IMR-90 (cell line): ENCODE results near the gene TMEM218. TPM values are rescaled to one million over a fixed set of nuclear protein-coding genes. Genes with fewer than 3 reads are reported as not detected.

ENCODE experiments used
- ATAC-seq: fragments of 200-7000 bp; cut with Tn5 transposase; 2 replicates; pipeline ENCODE4 v1.9.1; 2020; ENCODE audit warnings: low read depth, mild to moderate bottlenecking, moderate library complexity
- BruUV-seq: library from RNA; stranded (reverse); fragments of 400-500 nt; replicated peaks from 2 replicates; lab custom pipeline; 2021; lab: Mats Ljungman, UMichigan
- CTCF ChIA-PET: fragments of 300-600 bp; formaldehyde crosslinking; extraction: SDS; loops from one replicate; lab custom pipeline; 2021; ENCODE audit warnings: antibody characterized with exemption; lab: Yijun Ruan, JAX
- POLR2A ChIA-PET: fragments of 300-600 bp; sonication (Branson Sonifier 250); formaldehyde crosslinking; loops from one replicate; lab custom pipeline; 2022; ENCODE audit warnings: antibody characterized with exemption; ENCODE audit not compliant: unreplicated experiment; lab: Charles Lee
- DNase-seq: peaks from one replicate; pipeline ENCODE4 v3.0.0; 2013
- H2AFZ ChIP-seq: replicated peaks from 2 replicates; pipeline ENCODE3; 2013; ENCODE audit warnings: low read length, mild to moderate bottlenecking; ENCODE audit not compliant: poor library complexity
- H2AK5ac ChIP-seq: 2 replicates; pipeline ENCODE4 v1.6.1; 2013; ENCODE audit warnings: low read depth, low read length, inconsistent platforms
- H2AK9ac ChIP-seq: replicated peaks from 2 replicates; pipeline ENCODE3; 2013; ENCODE audit warnings: mild to moderate bottlenecking, low read depth, low read length, moderate library complexity; ENCODE audit not compliant: poor library complexity
- H2BK120ac ChIP-seq: 2 replicates; pipeline ENCODE4 v1.6.1; 2013; ENCODE audit warnings: low read depth, low read length, inconsistent platforms
- H2BK15ac ChIP-seq: 3 replicates; pipeline ENCODE4 v1.6.1; 2013; ENCODE audit warnings: low read depth, low read length, inconsistent platforms
- H2BK20ac ChIP-seq: 2 replicates; pipeline ENCODE4 v1.6.1; 2013; ENCODE audit warnings: low read depth, mild to moderate bottlenecking, inconsistent platforms, low read length, moderate library complexity
- H2BK5ac ChIP-seq: 2 replicates; pipeline ENCODE4 v1.6.1; 2013; ENCODE audit warnings: mild to moderate bottlenecking, low read depth, low read length, inconsistent platforms; ENCODE audit not compliant: poor library complexity, severe bottlenecking
- H3K14ac ChIP-seq: replicated peaks from 2 replicates; pipeline ENCODE4 v1.6.1; 2013; ENCODE audit warnings: low read depth, low read length, inconsistent platforms
- H3K18ac ChIP-seq: 2 replicates; pipeline ENCODE4 v1.6.1; 2013; ENCODE audit warnings: low read depth, low read length, control low read depth
- H3K23ac ChIP-seq: 2 replicates; pipeline ENCODE4 v1.6.1; 2013; ENCODE audit warnings: low read depth, low read length, inconsistent platforms
- H3K27ac ChIP-seq: 2 replicates; pipeline ENCODE4 v1.5.1; 2013; ENCODE audit warnings: mild to moderate bottlenecking, control low read depth, low read length; ENCODE audit not compliant: insufficient read depth
- H3K27me3 ChIP-seq: 2 replicates; pipeline ENCODE4 v1.6.1; 2013; ENCODE audit warnings: low read length; ENCODE audit not compliant: control insufficient read depth, insufficient read depth
- H3K36me3 ChIP-seq: 2 replicates; pipeline ENCODE4 v1.6.1; 2013; ENCODE audit warnings: low read length, mixed read lengths; ENCODE audit not compliant: control insufficient read depth, insufficient read depth
- H3K4ac ChIP-seq: 2 replicates; pipeline ENCODE4 v1.6.1; 2013; ENCODE audit warnings: low read depth, low read length, inconsistent platforms
- H3K4me1 ChIP-seq: 2 replicates; pipeline ENCODE4 v1.6.1; 2013; ENCODE audit warnings: low read length, mixed read lengths; ENCODE audit not compliant: control insufficient read depth, insufficient read depth
- H3K4me2 ChIP-seq: 2 replicates; pipeline ENCODE4 v1.6.1; 2013; ENCODE audit warnings: low read depth, mild to moderate bottlenecking, control low read depth, low read length, moderate library complexity
- H3K4me3 ChIP-seq: 2 replicates; pipeline ENCODE4 v1.5.1; 2013; ENCODE audit warnings: low read depth, mild to moderate bottlenecking, control low read depth, low read length, moderate library complexity; ENCODE audit not compliant: insufficient read depth
- H3K56ac ChIP-seq: 2 replicates; pipeline ENCODE4 v1.6.1; 2013; ENCODE audit warnings: low read length, inconsistent platforms; ENCODE audit not compliant: insufficient read depth; ENCODE audit errors: extremely low read depth
- H3K79me1 ChIP-seq, 2 experiments: 2 replicates each; pipeline ENCODE4 v1.6.1; 2013; ENCODE audit warnings: low read length in 2 of 2, inconsistent platforms in 1 of 2, low read depth in 1 of 2
- H3K9ac ChIP-seq: 2 replicates; pipeline ENCODE4 v1.6.1; 2013; ENCODE audit warnings: low read depth, low read length, control low read depth
- H3K9me1 ChIP-seq: 2 replicates; pipeline ENCODE4 v1.6.1; 2013; ENCODE audit warnings: low read length, inconsistent platforms; ENCODE audit not compliant: insufficient read depth
- H3K9me3 ChIP-seq: 2 replicates; pipeline ENCODE4 v1.6.1; 2013; ENCODE audit warnings: low read length; ENCODE audit not compliant: control insufficient read depth, insufficient read depth
- H4K20me1 ChIP-seq: 2 replicates; pipeline ENCODE4 v1.6.1; 2013; ENCODE audit warnings: low read length, inconsistent platforms; ENCODE audit not compliant: insufficient read depth
- H4K5ac ChIP-seq: 2 replicates; pipeline ENCODE4 v1.6.1; 2013; ENCODE audit warnings: mild to moderate bottlenecking, low read depth, low read length, control low read depth
- H4K8ac ChIP-seq, 2 experiments: 2 replicates each; pipeline ENCODE4 v1.6.1; 2013; ENCODE audit warnings: low read depth in 2 of 2, low read length in 2 of 2, control low read depth in 1 of 2, inconsistent platforms in 1 of 2
- H4K91ac ChIP-seq: 2 replicates; pipeline ENCODE4 v1.6.1; 2013; ENCODE audit warnings: low read depth, low read length, inconsistent platforms; ENCODE audit not compliant: insufficient read depth
- BHLHE40 ChIP-seq: fragments of 150-350 bp; IDR thresholded peaks from 2 replicates; pipeline ENCODE4 v1.6.1; 2016; ENCODE audit warnings: mild to moderate bottlenecking, low read depth, low read length
- CEBPB ChIP-seq: IDR thresholded peaks from 2 replicates; pipeline ENCODE4 v1.6.1; 2012; ENCODE audit warnings: low read depth, low read length, improper control_type of control experiment
- CHD1 ChIP-seq: IDR thresholded peaks from 2 replicates; pipeline ENCODE4 v1.6.1; 2012; ENCODE audit warnings: low read depth, low read length, improper control_type of control experiment
- ELK1 ChIP-seq: fragments of 150-350 bp; IDR thresholded peaks from 2 replicates; pipeline ENCODE4 v1.6.1; 2016; ENCODE audit warnings: low read depth, mild to moderate bottlenecking, low read length, moderate library complexity, borderline replicate concordance
- FOS ChIP-seq: fragments of 150-350 bp; IDR thresholded peaks from 2 replicates; pipeline ENCODE4 v1.6.1; 2016; ENCODE audit warnings: low read depth, low read length
- MAFK ChIP-seq: IDR thresholded peaks from 2 replicates; pipeline ENCODE4 v1.6.1; 2012; ENCODE audit warnings: low read depth, low read length, improper control_type of control experiment
- MAZ ChIP-seq: IDR thresholded peaks from 2 replicates; pipeline ENCODE4 v1.6.1; 2012; ENCODE audit warnings: low read depth, mild to moderate bottlenecking, low read length, improper control_type of control experiment, moderate library complexity, borderline replicate concordance
- MXI1 ChIP-seq: IDR thresholded peaks from 2 replicates; pipeline ENCODE4 v1.6.1; 2012; ENCODE audit warnings: low read depth, mild to moderate bottlenecking, low read length, moderate library complexity, borderline replicate concordance
- NFE2L2 ChIP-seq: fragments of 150-350 bp; IDR thresholded peaks from 2 replicates; pipeline ENCODE4 v1.6.1; 2016; ENCODE audit warnings: low read depth, mild to moderate bottlenecking, low read length
- POLR2A ChIP-seq: IDR thresholded peaks from 2 replicates; pipeline ENCODE4 v1.6.1; 2012; ENCODE audit warnings: mild to moderate bottlenecking, low read depth, low read length
- RAD21 ChIP-seq: IDR thresholded peaks from 2 replicates; pipeline ENCODE4 v1.6.1; 2012; ENCODE audit warnings: low read length, improper control_type of control experiment
- RCOR1 ChIP-seq: IDR thresholded peaks from 2 replicates; pipeline ENCODE4 v1.6.1; 2012; ENCODE audit warnings: mild to moderate bottlenecking, low read length, improper control_type of control experiment; ENCODE audit not compliant: insufficient replicate concordance
- RFX5 ChIP-seq: IDR thresholded peaks from 2 replicates; pipeline ENCODE4 v1.8.0; 2012; ENCODE audit warnings: low read depth, mild to moderate bottlenecking, low read length, moderate library complexity
- USF2 ChIP-seq: fragments of 150-350 bp; IDR thresholded peaks from 2 replicates; pipeline ENCODE4 v1.6.1; 2017; ENCODE audit warnings: mild to moderate bottlenecking, antibody characterized with exemption, low read length, low read depth
- WGBS, 2 experiments: methylation state at CpG; one replicate each; pipeline versions ENCODE4 v1.1.5 to v1.1.7; 2013; ENCODE audit warnings: missing lambda C conversion rate in 2 of 2; ENCODE audit not compliant: insufficient read length in 1 of 2; ENCODE audit errors: extremely low coverage in 2 of 2; 5-methylcytosine and 5-hydroxymethylcytosine counted together
- dilution Hi-C: fragments of 300-500 bp; cut with HindIII; formaldehyde crosslinking; loops from one replicate; pipeline ENCODE4 v1.14.3; 2018; ENCODE audit warnings: low sequenced_read_pairs; ENCODE audit not compliant: unreplicated experiment
- in situ Hi-C: fragments of 300-500 bp; cut with MboI; formaldehyde crosslinking; loops from 3 replicates; pipeline ENCODE4 v1.14.3; 2019; ENCODE audit warnings: low sequenced_read_pairs, inconsistent platforms, mixed read lengths
- intact Hi-C: fragments of 100-400 bp; cut with micrococcal nuclease; formaldehyde crosslinking; loops from 2 replicates; pipeline ENCODE4 v1.10.0; 2022
- polyA plus RNA-seq, 3 experiments: library from polyadenylated mRNA; depleted of rRNA; stranded (reverse); fragments of >200 nt; gene quantifications; 2 replicates each; pipeline ENCODE4 v1.2.3, GENCODE V29; 2012; ENCODE audit warnings: low replicate concordance in 1 of 3
- total RNA-seq: library from RNA; depleted of rRNA; stranded (reverse); fragments of >200 nt; gene quantifications from 2 replicates; pipeline ENCODE4 v1.2.3, GENCODE V29; 2012
- TF ChIP-seq, protein P1 (sequence below): conservative IDR thresholded peaks from 2 replicates; pipeline ENCODE4 v1.5.1; 2012; ENCODE audit warnings: mild to moderate bottlenecking, low read depth, low read length, improper control_type of control experiment

Gene TMEM218
- total and polyA plus RNA-seq, 2 of the 4 experiments (the other 2 are of a cell fraction) = 19.4 to 23.0 TPM

GRCh38 chr11:125073616-125074483, 37.6 kb downstream of the TMEM218 start:
- no peak for DNase-seq
- Histone ChIP-seq H3K4ac (no peak overlapping the region), H2AK5ac (no peak overlapping the region), H3K79me1 (no peaks in the 10 kb centered on the region), H3K9ac (no peak overlapping the region), H3K9me3 (no peaks in the 10 kb centered on the region), H4K91ac (no peak overlapping the region), H3K9me1 (peaks cover 20% of the 10 kb centered on the region), H2BK5ac (no peak overlapping the region), H3K36me3 (no peaks in the 10 kb centered on the region), H4K5ac (no peak overlapping the region), H3K4me2 (no peak overlapping the region), H3K18ac (no peak overlapping the region), H3K27ac (no peak overlapping the region), H3K23ac (no peak overlapping the region), H3K4me3 (no peak overlapping the region), H3K56ac (no peak overlapping the region), H4K20me1 (no peaks in the 10 kb centered on the region), H4K8ac (no peak overlapping the region), H3K4me1 (peaks cover 15% of the 10 kb centered on the region), H2AK9ac (no peak overlapping the region), H2BK15ac (no peak overlapping the region), H2BK120ac (no peak overlapping the region), H3K14ac (no peak overlapping the region), H3K27me3 (no peaks in the 10 kb centered on the region; the same call in 1 of the 2 replicates), H2BK20ac (no peak overlapping the region), H2AFZ (no peak overlapping the region)
- no peak for ATAC-seq
- dilution Hi-C loops = no loop called here
- ChIA-PET CTCF (no interaction called here), POLR2A (no interaction called here)
- in situ Hi-C loops = no loop called here
- WGBS, 2 experiments = 72% methylated on average over 4 of the region's 19 CpGs; no CpG with 5 or more reads in 1 of the 2 experiments
- no TSS peak for BruUV-seq
- intact Hi-C loops = no loop called here
- TF ChIP-seq MAFK (no peak), ELK1 (no peak), MXI1 (no peak), CHD1 (no peak), BHLHE40 (no peak), RAD21 (no peak), POLR2A (no peak), RCOR1 (no peak), CEBPB (no peak), USF2 (no peak), MAZ (no peak), FOS (no peak), NFE2L2 (no peak), RFX5 (no peak)
- TF ChIP-seq, protein P1, sequence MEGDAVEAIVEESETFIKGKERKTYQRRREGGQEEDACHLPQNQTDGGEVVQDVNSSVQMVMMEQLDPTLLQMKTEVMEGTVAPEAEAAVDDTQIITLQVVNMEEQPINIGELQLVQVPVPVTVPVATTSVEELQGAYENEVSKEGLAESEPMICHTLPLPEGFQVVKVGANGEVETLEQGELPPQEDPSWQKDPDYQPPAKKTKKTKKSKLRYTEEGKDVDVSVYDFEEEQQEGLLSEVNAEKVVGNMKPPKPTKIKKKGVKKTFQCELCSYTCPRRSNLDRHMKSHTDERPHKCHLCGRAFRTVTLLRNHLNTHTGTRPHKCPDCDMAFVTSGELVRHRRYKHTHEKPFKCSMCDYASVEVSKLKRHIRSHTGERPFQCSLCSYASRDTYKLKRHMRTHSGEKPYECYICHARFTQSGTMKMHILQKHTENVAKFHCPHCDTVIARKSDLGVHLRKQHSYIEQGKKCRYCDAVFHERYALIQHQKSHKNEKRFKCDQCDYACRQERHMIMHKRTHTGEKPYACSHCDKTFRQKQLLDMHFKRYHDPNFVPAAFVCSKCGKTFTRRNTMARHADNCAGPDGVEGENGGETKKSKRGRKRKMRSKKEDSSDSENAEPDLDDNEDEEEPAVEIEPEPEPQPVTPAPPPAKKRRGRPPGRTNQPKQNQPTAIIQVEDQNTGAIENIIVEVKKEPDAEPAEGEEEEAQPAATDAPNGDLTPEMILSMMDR = no peak
